Measurements from ENCODE around the gene GUCY1A2.

GUCY1A2 gene

DNA sequence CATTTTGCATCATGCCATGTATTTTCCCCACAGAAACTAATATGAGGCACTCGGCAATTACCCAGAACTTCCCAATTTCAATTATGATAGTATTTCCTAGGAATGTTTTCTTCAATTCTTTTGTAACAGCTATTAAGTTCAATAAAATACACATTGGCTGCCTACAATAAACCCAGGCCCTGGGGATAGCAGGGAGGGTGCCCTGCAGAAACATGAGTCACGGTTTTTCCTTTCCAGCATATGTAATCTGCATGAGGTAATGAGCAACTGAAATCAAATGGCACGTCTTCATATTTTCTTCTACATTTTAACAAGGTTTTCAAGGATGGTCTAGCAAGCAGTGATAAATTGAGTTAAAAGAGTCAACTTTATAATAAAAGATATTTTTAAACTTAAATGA, 32.0 kb downstream of the GUCY1A2 start:
- H4K91ac ChIP-seq (ENCODE audit: low read length) = no peak overlapping the region
- H2AFZ ChIP-seq (ENCODE audit: low read depth, low read length) = no peak overlapping the region

DNA sequence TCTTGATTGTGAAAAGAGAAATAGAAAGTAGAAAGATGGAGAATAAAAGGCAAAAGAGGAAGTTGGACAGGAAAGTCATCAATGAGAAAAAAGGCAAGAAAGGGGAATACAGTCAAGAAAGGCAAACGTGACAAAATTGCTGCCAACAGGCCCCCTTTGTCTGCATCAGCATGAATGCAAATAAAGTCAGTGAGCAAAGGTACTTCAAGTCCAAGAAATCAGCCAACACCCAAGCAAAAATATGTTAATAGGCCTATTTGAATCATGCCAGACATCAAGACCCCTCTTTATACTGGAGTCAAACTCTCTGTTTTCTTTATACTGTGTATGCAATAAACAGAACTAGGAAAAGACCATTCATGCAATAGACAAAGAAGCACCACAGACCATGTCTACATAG, 34.3 kb downstream of the GUCY1A2 start:
- Histone ChIP-seq H3K9me3 (ENCODE audit: control insufficient read depth, low read length) (no peaks in the 10 kb centered on the region), H3K79me1 (replicated peaks; ENCODE audit: low read length, poor library complexity, severe bottlenecking) (no peaks in the 10 kb centered on the region), H3K4me2 (ENCODE audit: low read length, poor library complexity, severe bottlenecking) (no peak overlapping the region), H3K27ac (ENCODE audit: low read length, poor library complexity, severe bottlenecking) (no peak overlapping the region), H2AK5ac (ENCODE audit: low read length, severe bottlenecking) (no peak overlapping the region), H2BK12ac (ENCODE audit: low read length in 2 of 2) (no peak overlapping the region), H2BK5ac (ENCODE audit: low read depth, low read length, poor library complexity, severe bottlenecking) (no peak overlapping the region), H2AFZ (ENCODE audit: low read depth, low read length) (no peak overlapping the region), H3K36me3 (ENCODE audit: control insufficient read depth in 1 of 2, insufficient read depth in 2 of 2, low read depth in 1 of 2, low read length in 2 of 2) (no peaks in the 10 kb centered on the region), H3K4ac (ENCODE audit: low read depth in 1 of 2, low read length in 2 of 2) (no peak overlapping the region), H2BK120ac (ENCODE audit: low read depth, low read length) (no peak overlapping the region), H3K4me1 (ENCODE audit: control insufficient read depth, insufficient read depth, low read depth, low read length) (peaks cover 4% of the 10 kb centered on the region), H3K14ac (ENCODE audit: low read length in 2 of 2) (no peak overlapping the region), H3K4me3 (ENCODE audit: insufficient read depth in 1 of 2, low read depth in 1 of 2, low read length in 2 of 2) (peak overlapping the region in 1 of 2 experiments; percentile 73), H2BK15ac (ENCODE audit: low read depth, poor library complexity, severe bottlenecking) (no peak overlapping the region), H4K91ac (ENCODE audit: low read length) (no peak overlapping the region), H3K27me3 (ENCODE audit: control insufficient read depth in 1 of 2, insufficient read depth in 1 of 2, low read length in 2 of 2) (no peaks in the 10 kb centered on the region), H3K23ac (ENCODE audit: low read length in 2 of 2) (no peak overlapping the region), H3K9ac (ENCODE audit: low read length) (peak overlapping the region; percentile 79), H3K18ac (ENCODE audit: low read depth in 1 of 2, low read length in 2 of 2) (no peak overlapping the region), H4K8ac (ENCODE audit: low read length) (no peak overlapping the region)
- 53% methylated on average over 1 of the region's 1 CpG for WGBS
- DNase-seq = no peak

More for the DNA sequence above, 32.0 kb downstream of the GUCY1A2 start:
- Histone ChIP-seq H2AK5ac (ENCODE audit: low read length, severe bottlenecking) (no peak overlapping the region), H3K4ac (ENCODE audit: low read depth in 1 of 2, low read length in 2 of 2) (no peak overlapping the region), H3K9ac (ENCODE audit: low read length) (peak overlapping the region; percentile 84), H3K4me2 (ENCODE audit: low read length, poor library complexity, severe bottlenecking) (no peak overlapping the region), H2BK12ac (ENCODE audit: low read length in 2 of 2) (no peak overlapping the region), H3K4me3 (ENCODE audit: insufficient read depth in 1 of 2, low read depth in 1 of 2, low read length in 2 of 2) (peak overlapping the region in 1 of 2 experiments; percentile 73), H2BK120ac (ENCODE audit: low read depth, low read length) (no peak overlapping the region), H4K8ac (ENCODE audit: low read length) (no peak overlapping the region), H3K36me3 (ENCODE audit: control insufficient read depth in 1 of 2, insufficient read depth in 2 of 2, low read depth in 1 of 2, low read length in 2 of 2) (no peaks in the 10 kb centered on the region), H2BK15ac (ENCODE audit: low read depth, poor library complexity, severe bottlenecking) (no peak overlapping the region), H3K79me1 (replicated peaks; ENCODE audit: low read length, poor library complexity, severe bottlenecking) (no peaks in the 10 kb centered on the region), H3K27me3 (ENCODE audit: control insufficient read depth in 1 of 2, insufficient read depth in 1 of 2, low read length in 2 of 2) (no peaks in the 10 kb centered on the region), H2BK5ac (ENCODE audit: low read depth, low read length, poor library complexity, severe bottlenecking) (no peak overlapping the region), H3K4me1 (ENCODE audit: control insufficient read depth, insufficient read depth, low read depth, low read length) (peaks cover 7% of the 10 kb centered on the region), H3K27ac (ENCODE audit: low read length, poor library complexity, severe bottlenecking) (no peak overlapping the region), H3K9me3 (ENCODE audit: control insufficient read depth, low read length) (no peaks in the 10 kb centered on the region), H3K23ac (ENCODE audit: low read length in 2 of 2) (no peak overlapping the region), H3K18ac (ENCODE audit: low read depth in 1 of 2, low read length in 2 of 2) (no peak overlapping the region), H3K14ac (ENCODE audit: low read length in 2 of 2) (no peak overlapping the region)
- 71% methylated on average over 1 of the region's 3 CpGs for WGBS
- DNase-seq = peak; percentile 39

GRCh38 chr11:106983261-106983660, 35.0 kb downstream of the GUCY1A2 start:
- no peak overlapping the region for H2BK12ac ChIP-seq (ENCODE audit: low read length in 2 of 2)
- H3K27ac ChIP-seq (ENCODE audit: low read length, poor library complexity, severe bottlenecking) = no peak overlapping the region
- no peaks in the 10 kb centered on the region for H3K27me3 ChIP-seq (ENCODE audit: control insufficient read depth in 1 of 2, insufficient read depth in 1 of 2, low read length in 2 of 2)
- 95% methylated on average over 4 of the region's 4 CpGs for WGBS
- no peaks in the 10 kb centered on the region for H3K79me1 ChIP-seq (replicated peaks; ENCODE audit: low read length, poor library complexity, severe bottlenecking)
- no peaks in the 10 kb centered on the region for H3K9me3 ChIP-seq (ENCODE audit: control insufficient read depth, low read length)
- no peak overlapping the region for H2BK120ac ChIP-seq (ENCODE audit: low read depth, low read length)
- H3K36me3 ChIP-seq (ENCODE audit: control insufficient read depth in 1 of 2, insufficient read depth in 2 of 2, low read depth in 1 of 2, low read length in 2 of 2) = no peaks in the 10 kb centered on the region
- no peak overlapping the region for H3K4me2 ChIP-seq (ENCODE audit: low read length, poor library complexity, severe bottlenecking)
- no peak overlapping the region for H2BK15ac ChIP-seq (ENCODE audit: low read depth, poor library complexity, severe bottlenecking)
- no peak overlapping the region for H2AFZ ChIP-seq (ENCODE audit: low read depth, low read length)
- no peak overlapping the region for H2BK5ac ChIP-seq (ENCODE audit: low read depth, low read length, poor library complexity, severe bottlenecking)
- peaks cover 4% of the 10 kb centered on the region for H3K4me1 ChIP-seq (ENCODE audit: control insufficient read depth, insufficient read depth, low read depth, low read length)
- peak overlapping the region; percentile 79 for H3K9ac ChIP-seq (ENCODE audit: low read length)
- no peak overlapping the region for H3K4ac ChIP-seq (ENCODE audit: low read depth in 1 of 2, low read length in 2 of 2)
- H4K91ac ChIP-seq (ENCODE audit: low read length) = no peak overlapping the region
- no peak overlapping the region for H2AK5ac ChIP-seq (ENCODE audit: low read length, severe bottlenecking)
- no peak overlapping the region for H3K18ac ChIP-seq (ENCODE audit: low read depth in 1 of 2, low read length in 2 of 2)
- no peak overlapping the region for H3K23ac ChIP-seq (ENCODE audit: low read length in 2 of 2)
- no peak for DNase-seq
- no peak overlapping the region for H4K8ac ChIP-seq (ENCODE audit: low read length)
- H3K4me3 ChIP-seq (ENCODE audit: insufficient read depth in 1 of 2, low read depth in 1 of 2, low read length in 2 of 2) = peak overlapping the region in 1 of 2 experiments; percentile 73
- no peak overlapping the region for H3K14ac ChIP-seq (ENCODE audit: low read length in 2 of 2)

GRCh38 chr11:106974831-106975230, 43.4 kb downstream of the GUCY1A2 start:
- no peak overlapping the region for H2BK12ac ChIP-seq (ENCODE audit: low read length in 2 of 2)
- H3K18ac ChIP-seq (ENCODE audit: low read depth in 1 of 2, low read length in 2 of 2) = no peak overlapping the region
- H2BK15ac ChIP-seq (ENCODE audit: low read depth, poor library complexity, severe bottlenecking) = no peak overlapping the region
- no peak overlapping the region for H3K4me2 ChIP-seq (ENCODE audit: low read length, poor library complexity, severe bottlenecking)
- DNase-seq = no peak
- H2BK5ac ChIP-seq (ENCODE audit: low read depth, low read length, poor library complexity, severe bottlenecking) = no peak overlapping the region
- H3K27ac ChIP-seq (ENCODE audit: low read length, poor library complexity, severe bottlenecking) = no peak overlapping the region
- no peak overlapping the region for H2AK5ac ChIP-seq (ENCODE audit: low read length, severe bottlenecking)
- H2AFZ ChIP-seq (ENCODE audit: low read depth, low read length) = no peak overlapping the region
- H3K27me3 ChIP-seq (ENCODE audit: control insufficient read depth in 1 of 2, insufficient read depth in 1 of 2, low read length in 2 of 2) = no peaks in the 10 kb centered on the region
- no peak overlapping the region for H3K23ac ChIP-seq (ENCODE audit: low read length in 2 of 2)
- no peak overlapping the region for H2BK120ac ChIP-seq (ENCODE audit: low read depth, low read length)
- H4K91ac ChIP-seq (ENCODE audit: low read length) = no peak overlapping the region
- peaks cover 0 to 12% of the 10 kb centered on the region in 2 experiments for H3K36me3 ChIP-seq (ENCODE audit: control insufficient read depth in 1 of 2, insufficient read depth in 2 of 2, low read depth in 1 of 2, low read length in 2 of 2)
- no peaks in the 10 kb centered on the region for H3K79me1 ChIP-seq (replicated peaks; ENCODE audit: low read length, poor library complexity, severe bottlenecking)
- H3K4me1 ChIP-seq (ENCODE audit: control insufficient read depth, insufficient read depth, low read depth, low read length) = no peaks in the 10 kb centered on the region
- no peaks in the 10 kb centered on the region for H3K9me3 ChIP-seq (ENCODE audit: control insufficient read depth, low read length)
- no peak overlapping the region for H4K8ac ChIP-seq (ENCODE audit: low read length)
- no peak overlapping the region for H3K14ac ChIP-seq (ENCODE audit: low read length in 2 of 2)
- no peak overlapping the region for H3K9ac ChIP-seq (ENCODE audit: low read length)
- H3K4me3 ChIP-seq (ENCODE audit: insufficient read depth in 1 of 2, low read depth in 1 of 2, low read length in 2 of 2) = no peak overlapping the region
- no peak overlapping the region for H3K4ac ChIP-seq (ENCODE audit: low read depth in 1 of 2, low read length in 2 of 2)
